GM12891 (cell line): Measurements from ENCODE around the gene ZNF445.
"Not testable (repeated sequence)": the region's sequence is repeated elsewhere in the genome, so short reads cannot be mapped to it uniquely, and the experiment has no call there.

Experiments used
- DNase-seq: peaks from one replicate; pipeline ENCODE4 v3.0.0; 2011; ENCODE audit warnings: low spot score; ENCODE audit not compliant: insufficient read length
- FAIRE-seq: peaks from 2 replicates; lab custom pipeline; 2011; peaks lifted over from hg19 to GRCh38; lab: Jason Lieb, UNC
- PAX5 ChIP-seq: IDR thresholded peaks from 2 replicates; pipeline ENCODE4 v1.6.1; 2011; ENCODE audit warnings: low read length, moderate library complexity, mild to moderate bottlenecking; ENCODE audit not compliant: insufficient read depth, severe bottlenecking
- POLR2A ChIP-seq: IDR thresholded peaks from 2 replicates; pipeline ENCODE4 v1.6.1; 2011; ENCODE audit warnings: low read depth, low read length, control low read depth
- POLR2AphosphoS5 ChIP-seq: IDR thresholded peaks from 2 replicates; pipeline ENCODE4 v1.6.1; 2011; ENCODE audit warnings: low read depth, low read length, control low read depth
- POU2F2 ChIP-seq: IDR thresholded peaks from 2 replicates; pipeline ENCODE4 v1.6.1; 2011; ENCODE audit warnings: low read depth, mild to moderate bottlenecking, control low read depth, low read length, moderate library complexity
- SPI1 ChIP-seq: IDR thresholded peaks from 2 replicates; pipeline ENCODE4 v1.6.1; 2011; ENCODE audit warnings: low read depth, low read length, control low read depth
- TAF1 ChIP-seq: IDR thresholded peaks from 2 replicates; pipeline ENCODE4 v1.6.1; 2011; ENCODE audit warnings: low read depth, low read length, control low read depth

The ZNF445 gene

GRCh38 chr3:44464509-44464908 is 13.0 kb downstream of the ZNF445 start:
- FAIRE-seq (no peak), DNase-seq (no peak)
- TF ChIP-seq TAF1: no peak
- no peak for TF ChIP-seq POU2F2
- TF ChIP-seq POLR2A: no peak
- TF ChIP-seq SPI1: no peak
- no peak for TF ChIP-seq PAX5
- no peak for TF ChIP-seq POLR2AphosphoS5

- DNase-seq, FAIRE-seq: not testable (repeated sequence)
These were observed 17.4 kb downstream of the ZNF445 start for GRCh38 chr3:44460050-44460449.

DNA sequence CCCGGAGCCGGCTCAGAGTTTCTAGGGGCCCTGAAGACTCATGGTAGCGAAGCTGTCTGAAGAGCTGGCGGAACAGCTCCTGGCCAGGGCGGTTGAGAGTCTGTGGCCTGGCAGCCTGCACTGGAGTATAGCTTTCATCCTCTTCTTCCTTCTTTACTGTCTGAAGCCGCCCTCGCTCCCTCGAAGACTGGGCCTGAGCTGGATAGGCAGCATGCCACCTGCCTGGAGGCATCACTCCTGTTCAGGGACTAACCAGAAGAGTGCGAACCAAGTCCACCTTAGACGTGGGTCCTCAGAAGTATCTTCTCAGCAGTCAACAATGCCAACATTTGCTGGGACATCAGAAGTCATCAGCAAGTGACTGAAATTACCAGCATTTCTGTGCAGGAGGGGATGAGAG is 22.2 kb downstream of the ZNF445 start:
- no peak for DNase-seq
- no peak for FAIRE-seq
- TF ChIP-seq PAX5 (no peak), TAF1 (no peak), POLR2AphosphoS5 (no peak), POU2F2 (no peak), SPI1 (no peak), POLR2A (no peak)

DNA sequence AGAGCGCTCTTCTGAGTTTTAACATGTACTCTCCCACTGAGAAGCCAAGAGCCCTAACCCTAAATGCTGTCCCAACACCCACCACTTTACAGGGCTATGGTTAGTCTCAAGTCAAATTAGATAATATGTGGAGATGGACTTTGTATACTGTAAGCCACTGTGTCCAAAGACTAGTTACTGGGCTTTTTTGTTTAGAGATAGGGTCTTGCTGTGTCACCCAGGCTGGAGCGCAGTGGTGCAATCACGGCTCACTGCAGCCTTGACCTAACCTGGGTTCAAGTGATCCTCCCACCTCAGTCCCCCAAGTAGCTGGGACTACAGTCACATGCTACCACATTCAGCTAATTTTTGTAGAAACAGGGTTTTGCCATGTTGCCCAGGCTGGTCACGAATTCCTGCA is 23.2 kb downstream of the ZNF445 start:
- DNase-seq (no peak), FAIRE-seq (no peak)
- no peak for TF ChIP-seq POU2F2
- TF ChIP-seq SPI1: no peak
- no peak for TF ChIP-seq TAF1
- TF ChIP-seq PAX5: no peak
- no peak for TF ChIP-seq POLR2A

DNA sequence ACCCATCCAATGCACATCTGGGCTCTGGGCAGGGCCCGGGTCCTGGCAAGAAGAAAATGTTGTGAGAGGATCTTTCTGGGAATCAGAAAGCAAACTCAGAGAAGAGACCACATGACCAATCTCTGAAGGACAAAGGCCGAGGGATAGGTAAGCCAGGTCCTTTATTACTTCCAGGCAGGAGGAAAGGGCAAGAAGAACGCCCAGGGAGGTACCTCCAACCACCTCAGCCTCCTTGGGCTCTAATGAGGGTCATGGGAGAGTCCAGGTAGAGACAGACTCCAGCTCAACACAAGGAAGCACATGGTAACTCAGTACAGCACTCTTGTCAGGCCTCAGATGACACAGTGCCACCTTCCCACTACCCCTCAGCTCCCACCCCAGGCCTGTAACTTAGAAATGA is 26.0 kb downstream of the ZNF445 start:
- no peak for TF ChIP-seq SPI1
- TF ChIP-seq POLR2A: no peak
- no peak for TF ChIP-seq POU2F2
- no peak for TF ChIP-seq POLR2AphosphoS5
- no peak for TF ChIP-seq PAX5
- TF ChIP-seq TAF1: no peak
- no peak for DNase-seq
- no peak for FAIRE-seq

DNA sequence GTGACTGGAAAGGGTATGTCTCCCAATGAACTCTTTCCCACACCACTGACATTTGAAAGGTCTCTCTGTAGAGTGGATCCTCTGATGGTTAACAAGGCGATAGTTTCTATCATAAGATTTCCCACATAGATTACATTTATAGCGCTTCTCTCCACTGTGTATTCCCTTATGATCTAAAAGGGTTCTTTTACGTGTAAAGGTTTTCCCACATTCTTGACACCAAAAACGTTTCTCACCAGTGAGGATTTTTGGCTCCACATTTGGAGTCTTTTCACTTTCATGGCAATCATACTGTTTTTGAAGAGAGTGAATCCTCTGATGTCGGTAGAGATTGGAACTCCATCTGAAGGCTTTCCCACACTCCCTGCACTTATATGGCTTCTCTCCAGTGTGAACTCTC is 30.5 kb downstream of the ZNF445 start:
- TF ChIP-seq PAX5 (no peak), POLR2A (no peak), POLR2AphosphoS5 (no peak), SPI1 (no peak), TAF1 (no peak), POU2F2 (no peak)
- no peak for FAIRE-seq
- no peak for DNase-seq

GRCh38 chr3:44445786-44446185 is 31.7 kb downstream of the ZNF445 start:
- DNase-seq (no peak), FAIRE-seq (no peak)
- TF ChIP-seq SPI1: no peak

DNA sequence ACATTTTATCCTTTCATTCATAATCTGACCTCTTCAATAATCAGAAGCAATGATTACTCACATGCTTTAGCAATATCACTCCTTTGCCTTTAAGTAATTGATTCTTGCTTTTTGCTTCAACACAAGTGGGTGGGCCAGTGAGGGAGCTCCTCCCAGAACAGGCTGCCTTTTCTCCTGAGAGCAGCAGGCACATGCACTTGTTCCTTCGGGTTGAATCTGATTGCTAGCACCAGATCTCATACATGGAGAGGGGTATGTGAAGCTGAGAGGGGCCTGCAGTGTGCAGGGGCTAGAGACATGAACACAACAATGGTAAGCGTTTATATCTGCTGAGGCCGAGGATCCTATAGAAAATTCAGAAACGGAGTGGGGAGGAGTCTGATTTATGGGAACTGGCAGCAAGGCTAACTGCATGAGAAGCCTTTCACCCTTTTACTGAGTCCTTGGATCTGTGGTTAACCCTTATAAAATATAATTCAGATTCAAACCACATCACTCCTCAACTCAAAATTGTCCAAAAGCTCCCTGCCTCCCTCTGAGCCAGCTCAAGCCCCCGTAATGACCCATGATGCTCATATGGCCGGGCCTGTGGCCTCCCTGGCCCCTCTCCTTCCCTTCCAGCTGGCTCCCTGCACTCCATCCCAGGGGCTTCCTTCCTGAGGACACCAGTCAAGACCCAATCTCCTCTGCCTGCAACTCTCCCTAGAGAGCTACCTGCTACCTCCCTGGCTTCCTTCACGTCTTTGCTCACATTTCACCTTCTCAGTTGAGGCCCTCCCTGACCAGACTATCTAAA is 32.4 kb downstream of the ZNF445 start:
- no peak for TF ChIP-seq POLR2AphosphoS5
- no peak for TF ChIP-seq POU2F2
- TF ChIP-seq PAX5: no peak
- FAIRE-seq: no peak
- DNase-seq: no peak

GRCh38 chr3:44444437-44444836 is 33.0 kb downstream of the ZNF445 start:
- DNase-seq: no peak
- TF ChIP-seq POU2F2 (no peak), PAX5 (no peak), TAF1 (no peak), POLR2A (no peak), SPI1 (no peak), POLR2AphosphoS5 (no peak)
- FAIRE-seq: no peak

GRCh38 chr3:44442596-44443309 is 34.7 kb downstream of the ZNF445 start:
- peak; percentile 85 for FAIRE-seq
- no peak for DNase-seq
- no peak for TF ChIP-seq POU2F2
